Neural cell (in vitro differentiated cells): ENCODE results near the gene PTCH1.

Experiments used
- EP300 ChIP-seq: fragments of 450-650 bp; conservative IDR thresholded peaks from 2 replicates; pipeline ENCODE4 v1.6.1; 2014; ENCODE audit warnings: antibody characterized with exemption, mild to moderate bottlenecking, moderate library complexity; ENCODE audit not compliant: poor library complexity, severe bottlenecking
- EZH2 ChIP-seq: fragments of 200-600, 300-800 bp; shearing (Covaris generic), sonication (generic); IDR thresholded peaks from 2 replicates; pipeline ENCODE4 v1.6.1; 2014; ENCODE audit warnings: antibody characterized with exemption, low read length, borderline replicate concordance, mild to moderate bottlenecking; ENCODE audit not compliant: insufficient read depth, poor library complexity, severe bottlenecking
- POLR2AphosphoS5 ChIP-seq: IDR thresholded peaks from 2 replicates; pipeline ENCODE4 v1.6.1; 2012
- REST ChIP-seq: IDR thresholded peaks from 2 replicates; pipeline ENCODE4 v1.6.1; 2012; ENCODE audit warnings: borderline replicate concordance
- TAF1 ChIP-seq: IDR thresholded peaks from 2 replicates; pipeline ENCODE4 v1.6.1; 2012; ENCODE audit warnings: low read depth
- TF ChIP-seq, protein P1 (sequence below): fragments of 450-650 bp; IDR thresholded peaks from 2 replicates; pipeline ENCODE4 v1.5.1; 2014; ENCODE audit warnings: antibody characterized with exemption, mild to moderate bottlenecking, moderate library complexity; ENCODE audit not compliant: poor library complexity, severe bottlenecking

DNA sequence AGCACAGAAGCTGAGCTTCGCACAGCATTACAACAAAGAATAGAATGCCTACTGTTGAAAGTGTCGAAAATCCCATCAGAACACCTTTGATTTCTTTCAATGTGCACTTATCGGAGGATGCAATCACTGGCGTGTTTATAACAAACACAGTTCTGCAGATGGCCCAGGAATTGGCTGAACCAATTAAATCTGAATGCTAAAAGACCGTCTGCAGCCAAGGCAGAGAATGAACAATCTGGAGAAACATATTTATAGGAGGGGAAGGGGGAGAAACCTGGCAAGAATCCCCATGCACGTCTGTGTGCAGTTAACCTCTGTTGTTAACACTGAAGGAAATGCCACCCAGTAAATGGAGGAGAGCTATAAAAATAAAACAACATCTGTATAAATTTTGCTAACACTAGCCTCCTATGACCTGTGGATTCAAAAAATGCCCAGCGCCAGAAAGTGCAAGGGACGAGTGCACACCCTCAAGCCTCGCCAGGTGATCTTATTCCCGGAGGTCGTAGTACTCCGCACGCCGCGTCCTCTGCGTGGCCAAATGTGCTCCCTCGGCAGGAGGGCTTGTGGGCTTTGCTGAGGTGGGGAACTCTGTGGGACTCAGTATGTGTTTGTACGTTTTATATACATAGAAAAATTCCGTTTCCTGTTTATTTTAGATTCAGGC, 56.8 kb downstream of the PTCH1 start:
- TF ChIP-seq, protein P1, sequence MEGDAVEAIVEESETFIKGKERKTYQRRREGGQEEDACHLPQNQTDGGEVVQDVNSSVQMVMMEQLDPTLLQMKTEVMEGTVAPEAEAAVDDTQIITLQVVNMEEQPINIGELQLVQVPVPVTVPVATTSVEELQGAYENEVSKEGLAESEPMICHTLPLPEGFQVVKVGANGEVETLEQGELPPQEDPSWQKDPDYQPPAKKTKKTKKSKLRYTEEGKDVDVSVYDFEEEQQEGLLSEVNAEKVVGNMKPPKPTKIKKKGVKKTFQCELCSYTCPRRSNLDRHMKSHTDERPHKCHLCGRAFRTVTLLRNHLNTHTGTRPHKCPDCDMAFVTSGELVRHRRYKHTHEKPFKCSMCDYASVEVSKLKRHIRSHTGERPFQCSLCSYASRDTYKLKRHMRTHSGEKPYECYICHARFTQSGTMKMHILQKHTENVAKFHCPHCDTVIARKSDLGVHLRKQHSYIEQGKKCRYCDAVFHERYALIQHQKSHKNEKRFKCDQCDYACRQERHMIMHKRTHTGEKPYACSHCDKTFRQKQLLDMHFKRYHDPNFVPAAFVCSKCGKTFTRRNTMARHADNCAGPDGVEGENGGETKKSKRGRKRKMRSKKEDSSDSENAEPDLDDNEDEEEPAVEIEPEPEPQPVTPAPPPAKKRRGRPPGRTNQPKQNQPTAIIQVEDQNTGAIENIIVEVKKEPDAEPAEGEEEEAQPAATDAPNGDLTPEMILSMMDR, result no peak
- TF ChIP-seq EZH2 (no peak), POLR2AphosphoS5 (no peak), EP300 (no peak), REST (no peak), TAF1 (no peak)
